Left ventricle myocardium inferior (tissue), 1 donor: ENCODE results near the gene KCTD14. TPM values are rescaled to one million over a fixed set of nuclear protein-coding genes. Genes with fewer than 3 reads are reported as not detected.

Experiments
- DNase-seq: peaks from one replicate; pipeline ENCODE4 v3.0.0-alpha.2; 2020
- H3K27ac ChIP-seq: fragments of 200-600 bp; replicated peaks from 2 replicates; pipeline ENCODE4 v1.8.0; 2021
- H3K27me3 ChIP-seq: fragments of 200-600 bp; 2 replicates; pipeline ENCODE4 v1.8.0; 2021; ENCODE audit warnings: low read depth
- H3K36me3 ChIP-seq: fragments of 200-600 bp; 2 replicates; pipeline ENCODE4 v1.8.0; 2021
- H3K4me1 ChIP-seq: fragments of 200-600 bp; 2 replicates; pipeline ENCODE4 v1.8.0; 2021
- H3K4me3 ChIP-seq: fragments of 200-600 bp; 2 replicates; pipeline ENCODE4 v1.8.0; 2021; ENCODE audit warnings: mild to moderate bottlenecking, moderate library complexity
- H3K9me3 ChIP-seq: fragments of 200-600 bp; replicated peaks from 2 replicates; pipeline ENCODE4 v1.8.0; 2021
- intact Hi-C: fragments of 100-400 bp; cut with micrococcal nuclease; formaldehyde crosslinking; loops from one replicate; pipeline ENCODE4 v1.11.0; 2022
- total RNA-seq: library from RNA; stranded (reverse); fragmentation: NEBNext Ultra II Directional; extraction: Animal tissue kit (Norgen Biotek cat#: 25700); gene quantifications from one replicate; pipeline ENCODE4 v1.2.1, GENCODE V29; 2021
- TF ChIP-seq, protein P1 (sequence below): fragments of 200-600 bp; IDR thresholded peaks from 2 replicates; pipeline ENCODE4 v1.8.0; 2021; ENCODE audit warnings: antibody characterized with exemption, mild to moderate bottlenecking, borderline replicate concordance
- donor health status: DM: no; HTN: yes; CAD: no; lungs with severe emphysema.

The KCTD14 gene
- total RNA-seq, 1 donor from 2014 or later = 0.16 TPM

GRCh38 chr11:78036313-78036712 lies 13.2 kb upstream of the KCTD14 start:
- Histone ChIP-seq H3K4me3 (no peak overlapping the region), H3K9me3 (no peaks in the 10 kb centered on the region), H3K27me3 (no peaks in the 10 kb centered on the region), H3K4me1 (peaks cover 14% of the 10 kb centered on the region), H3K36me3 (no peaks in the 10 kb centered on the region), H3K27ac (no peak overlapping the region)
- intact Hi-C loops = no loop called here
- DNase-seq = no peak
- TF ChIP-seq, protein P1, sequence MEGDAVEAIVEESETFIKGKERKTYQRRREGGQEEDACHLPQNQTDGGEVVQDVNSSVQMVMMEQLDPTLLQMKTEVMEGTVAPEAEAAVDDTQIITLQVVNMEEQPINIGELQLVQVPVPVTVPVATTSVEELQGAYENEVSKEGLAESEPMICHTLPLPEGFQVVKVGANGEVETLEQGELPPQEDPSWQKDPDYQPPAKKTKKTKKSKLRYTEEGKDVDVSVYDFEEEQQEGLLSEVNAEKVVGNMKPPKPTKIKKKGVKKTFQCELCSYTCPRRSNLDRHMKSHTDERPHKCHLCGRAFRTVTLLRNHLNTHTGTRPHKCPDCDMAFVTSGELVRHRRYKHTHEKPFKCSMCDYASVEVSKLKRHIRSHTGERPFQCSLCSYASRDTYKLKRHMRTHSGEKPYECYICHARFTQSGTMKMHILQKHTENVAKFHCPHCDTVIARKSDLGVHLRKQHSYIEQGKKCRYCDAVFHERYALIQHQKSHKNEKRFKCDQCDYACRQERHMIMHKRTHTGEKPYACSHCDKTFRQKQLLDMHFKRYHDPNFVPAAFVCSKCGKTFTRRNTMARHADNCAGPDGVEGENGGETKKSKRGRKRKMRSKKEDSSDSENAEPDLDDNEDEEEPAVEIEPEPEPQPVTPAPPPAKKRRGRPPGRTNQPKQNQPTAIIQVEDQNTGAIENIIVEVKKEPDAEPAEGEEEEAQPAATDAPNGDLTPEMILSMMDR = no peak

GRCh38 chr11:78034623-78035022 lies 11.5 kb upstream of the KCTD14 start:
- intact Hi-C loops = no loop called here
- TF ChIP-seq, protein P1 = no peak
- H3K27me3 ChIP-seq = no peaks in the 10 kb centered on the region

GRCh38 chr11:78033040-78033439 lies 10.0 kb upstream of the KCTD14 start:
- Histone ChIP-seq H3K4me3 (no peak overlapping the region), H3K36me3 (no peaks in the 10 kb centered on the region), H3K27me3 (no peaks in the 10 kb centered on the region), H3K9me3 (no peaks in the 10 kb centered on the region), H3K4me1 (peaks cover 11% of the 10 kb centered on the region), H3K27ac (no peak overlapping the region)
- DNase-seq = no peak
- TF ChIP-seq, protein P1 = no peak
- intact Hi-C loops = no loop called here

More at GRCh38 chr11:78034623-78035022, 11.5 kb upstream of the KCTD14 start:
- Histone ChIP-seq H3K9me3 (no peaks in the 10 kb centered on the region), H3K36me3 (no peaks in the 10 kb centered on the region), H3K4me1 (peaks cover 13% of the 10 kb centered on the region), H3K4me3 (no peak overlapping the region), H3K27ac (no peak overlapping the region)
- no peak for DNase-seq

- no peaks in the 10 kb centered on the region for H3K9me3 ChIP-seq
- TF ChIP-seq, protein P1 = no peak
- no peaks in the 10 kb centered on the region for H3K36me3 ChIP-seq
- H3K27ac ChIP-seq = no peak overlapping the region
- H3K4me3 ChIP-seq = no peak overlapping the region
- no peak for DNase-seq
- peaks cover 11% of the 10 kb centered on the region for H3K4me1 ChIP-seq
- no peaks in the 10 kb centered on the region for H3K27me3 ChIP-seq
- intact Hi-C loops = no loop called here
Measured at GRCh38 chr11:78032090-78032489, 9.0 kb upstream of the KCTD14 start.

- intact Hi-C loops = no loop called here
- DNase-seq = no peak
- Histone ChIP-seq H3K4me1 (peaks cover 11% of the 10 kb centered on the region), H3K4me3 (no peak overlapping the region), H3K36me3 (no peaks in the 10 kb centered on the region), H3K27me3 (no peaks in the 10 kb centered on the region), H3K27ac (no peak overlapping the region), H3K9me3 (no peaks in the 10 kb centered on the region)
- TF ChIP-seq, protein P1 = no peak
Measured at GRCh38 chr11:78031629-78032028, 8.6 kb upstream of the KCTD14 start.
